NCI-H82 treated with DMSO at 0.1 percent for 48 hours (cell line): ENCODE data around the gene MRPS6.

Experiments
- DNase-seq: peaks from one replicate; lab custom pipeline; 2025; ENCODE audit not compliant: unreplicated experiment; lab: John Stamatoyannopoulos, UW

Gene MRPS6

DNA sequence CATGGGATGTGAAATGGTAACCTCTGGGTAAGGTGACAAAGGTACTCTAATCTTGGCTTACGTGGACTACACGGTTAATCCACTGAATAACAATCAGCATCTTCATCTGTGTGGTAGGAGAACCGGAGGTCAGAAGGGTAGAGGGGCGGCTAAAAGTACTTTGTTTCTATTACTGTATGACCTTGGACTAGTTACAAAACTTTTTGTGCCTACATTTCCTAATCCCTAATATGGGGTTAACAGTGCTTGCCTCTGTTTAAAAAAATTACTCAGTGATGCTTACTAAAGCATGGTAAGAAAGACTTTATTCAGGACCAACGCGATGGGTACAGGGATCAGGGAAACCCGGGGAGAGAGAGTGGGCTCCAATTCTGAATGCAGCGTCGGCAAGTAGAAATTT, 1.7 kb upstream of the MRPS6 start:
- DNase-seq, result no peak

DNA sequence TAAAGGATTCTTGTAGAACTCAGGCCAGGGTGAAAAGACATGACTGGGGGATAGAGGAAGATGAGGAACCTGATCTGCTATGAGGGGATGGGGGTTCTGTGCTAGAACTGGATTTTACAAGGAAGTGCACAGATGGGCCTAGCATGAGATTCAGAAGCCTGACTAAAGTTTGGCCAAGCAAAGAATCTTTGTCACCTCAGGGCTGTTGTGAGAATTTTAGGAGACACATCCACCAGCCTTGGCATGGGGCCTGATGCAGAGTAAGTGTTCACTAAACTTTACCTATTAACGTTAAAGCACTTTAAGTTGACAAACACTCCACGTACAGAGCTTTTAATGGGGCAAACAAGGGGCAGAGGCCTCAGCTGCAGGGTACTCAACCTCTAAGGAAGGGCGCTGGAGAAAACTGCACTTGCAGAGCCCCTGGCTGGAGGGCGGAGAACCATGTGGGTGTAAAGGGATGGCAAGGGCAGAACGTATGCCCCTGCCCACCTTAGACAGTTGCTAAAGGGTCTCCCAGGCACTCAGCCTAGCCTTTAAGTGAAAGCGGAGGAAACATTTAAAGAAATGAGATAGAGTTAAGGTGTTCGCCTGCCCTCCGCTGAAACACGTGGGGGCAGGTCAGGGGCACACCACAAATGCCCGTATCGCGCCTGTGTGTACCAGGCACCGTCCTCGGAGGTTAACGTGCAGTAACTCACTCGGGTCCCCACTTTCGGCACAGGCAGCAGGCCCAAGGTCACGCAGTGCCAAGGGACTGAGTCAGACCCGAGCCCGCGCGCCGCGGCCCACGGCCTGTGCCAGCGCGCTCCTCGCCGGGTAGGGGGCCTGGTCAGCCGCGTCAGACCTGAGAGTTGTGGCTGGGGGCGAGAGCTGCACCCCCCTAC, 990 bp upstream of the MRPS6 start:
- DNase-seq, result no peak

DNA sequence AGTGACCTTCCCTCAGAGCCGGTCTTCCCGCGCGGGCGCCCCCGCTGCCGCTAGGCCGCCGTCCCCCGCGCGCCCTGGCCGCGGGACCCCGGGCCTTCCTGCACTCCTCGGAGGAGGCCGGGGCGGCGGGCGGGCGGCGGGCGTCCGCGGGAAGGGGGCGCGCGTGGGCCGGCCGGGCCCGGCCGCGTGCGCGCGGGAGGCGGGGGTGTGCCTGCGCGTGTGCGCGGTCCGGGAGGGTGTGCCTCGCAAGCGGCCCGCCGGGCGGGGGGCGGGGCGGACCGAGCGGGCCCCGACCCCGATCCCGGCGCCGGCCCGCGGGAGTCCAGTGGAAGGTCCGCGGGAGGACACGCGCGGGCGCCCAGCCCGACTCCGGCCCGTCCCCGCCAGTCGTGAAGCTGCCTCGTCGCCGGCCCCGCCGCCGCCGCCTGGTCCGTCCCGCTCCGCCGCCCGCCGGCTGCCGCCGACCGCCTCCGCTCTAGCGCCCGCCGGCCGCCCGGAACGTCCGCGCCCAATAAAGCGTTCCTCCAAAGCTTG, 438 bp downstream of the MRPS6 start:
- DNase-seq, result no peak

DNA sequence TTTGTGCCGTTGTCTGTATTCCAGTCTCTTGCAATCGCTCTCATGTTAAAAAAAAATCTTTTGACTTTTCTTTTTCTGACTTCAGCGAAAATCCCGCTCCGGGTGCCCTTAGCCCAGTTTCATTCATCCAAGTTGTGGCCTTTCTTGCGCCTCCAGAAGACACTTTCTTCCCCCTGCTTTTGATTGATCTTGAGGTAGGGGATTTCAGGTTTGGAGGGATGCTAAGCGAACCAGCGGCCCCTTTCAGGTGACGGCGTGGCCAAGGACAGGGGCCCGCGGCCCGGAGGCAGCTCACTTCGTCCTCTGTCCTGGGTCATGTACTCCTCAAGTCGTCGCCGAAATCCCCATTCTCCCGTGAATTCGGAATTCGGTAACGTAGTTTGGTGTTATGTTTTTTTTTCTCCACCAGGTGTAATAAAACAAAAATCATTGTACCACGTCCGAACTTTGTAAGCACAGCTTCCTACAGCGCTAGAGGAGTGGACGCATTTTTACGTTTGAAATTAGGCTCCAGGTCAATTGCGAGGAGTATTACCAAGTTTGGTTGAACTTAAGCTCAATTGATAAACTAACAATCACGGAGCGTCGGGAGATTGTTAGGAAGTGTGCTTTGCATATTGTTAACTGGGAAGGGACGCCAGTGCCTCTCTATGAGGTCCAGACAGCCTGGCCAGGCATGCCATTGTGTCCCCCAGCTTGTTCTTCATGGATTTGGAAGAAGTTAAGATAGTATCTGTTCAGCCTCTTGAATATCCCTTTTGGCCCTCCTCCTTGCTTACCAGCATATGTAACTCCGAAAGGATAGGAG, 1.1 kb downstream of the MRPS6 start:
- no peak for DNase-seq

DNA sequence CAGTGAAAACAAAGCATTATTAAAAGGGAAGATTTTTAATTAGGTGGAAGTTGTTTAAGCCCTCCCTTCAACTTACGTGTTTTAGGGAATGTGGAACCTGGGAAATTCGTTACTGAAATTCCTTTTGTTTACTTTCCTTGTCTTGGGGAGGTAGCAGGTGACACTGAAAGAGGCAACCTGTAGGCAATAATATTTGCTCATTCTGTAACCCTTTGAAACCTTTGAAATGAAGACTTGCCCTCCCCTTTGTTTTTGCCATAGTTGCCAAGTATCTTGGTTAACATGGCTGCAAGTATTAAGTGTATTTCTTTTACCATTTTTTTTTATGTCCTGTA, 1.7 kb downstream of the MRPS6 start:
- no peak for DNase-seq

DNA sequence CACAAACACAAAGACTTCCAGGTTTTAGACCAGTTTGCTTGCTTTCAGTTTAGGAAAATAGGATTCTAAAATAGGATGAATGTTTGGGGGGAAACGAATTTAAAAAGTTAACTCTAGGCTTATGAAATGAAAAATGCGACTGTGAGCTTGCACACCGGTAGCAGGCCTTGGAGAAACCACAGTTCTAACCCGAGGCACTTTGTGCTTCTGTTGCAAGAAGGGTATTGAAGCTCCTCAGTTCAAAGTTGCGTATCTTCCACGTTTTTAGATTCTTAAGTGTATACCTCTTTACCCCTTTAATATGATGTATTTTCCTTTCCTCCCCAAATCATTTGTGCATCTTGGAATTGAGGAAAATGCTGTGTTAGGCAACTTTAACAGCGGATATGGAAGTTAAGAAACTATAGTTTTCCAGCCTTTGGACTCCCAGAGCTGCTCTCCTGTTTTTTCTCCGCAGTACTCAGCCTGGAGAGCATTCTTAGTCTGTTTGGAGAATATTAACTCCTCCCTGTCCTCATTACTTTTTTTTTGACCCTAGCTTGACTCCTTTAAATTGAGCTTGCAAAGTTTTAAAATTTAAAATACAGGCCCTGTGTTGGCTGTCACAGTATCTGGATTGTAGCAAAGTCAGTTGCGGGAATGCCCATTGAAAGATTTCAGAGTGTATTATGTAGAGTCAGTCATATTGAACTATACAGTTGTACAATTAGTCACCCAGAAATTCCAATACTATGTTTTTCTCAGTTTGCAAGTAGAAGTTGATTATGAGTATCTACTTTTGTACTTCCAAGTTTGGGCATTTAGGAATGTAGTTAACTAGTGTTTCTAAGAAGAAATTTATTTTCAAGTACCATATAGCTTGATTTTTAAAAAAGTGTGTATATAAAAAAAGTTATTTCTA, 2.6 kb downstream of the MRPS6 start:
- DNase-seq, result no peak

DNA sequence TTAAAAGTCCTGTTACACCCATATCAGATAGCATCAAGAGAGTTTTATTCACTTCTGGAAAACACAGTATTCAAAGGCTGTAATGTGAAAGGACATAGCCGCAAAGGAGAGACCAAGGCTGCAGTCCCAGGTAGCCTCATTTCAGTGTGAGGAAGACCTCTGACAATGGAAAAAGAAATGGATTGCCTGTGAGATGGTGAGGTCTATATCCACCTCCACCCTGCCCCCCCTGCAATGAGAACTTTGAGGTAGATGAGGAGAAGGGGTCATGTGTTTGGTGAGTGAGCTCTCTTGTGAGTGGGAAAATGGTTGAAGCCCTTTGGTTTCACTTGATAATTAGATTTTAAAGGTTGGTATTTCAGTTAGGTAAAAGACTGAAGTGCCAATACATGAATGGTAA, 3.5 kb downstream of the MRPS6 start:
- DNase-seq, result no peak

DNA sequence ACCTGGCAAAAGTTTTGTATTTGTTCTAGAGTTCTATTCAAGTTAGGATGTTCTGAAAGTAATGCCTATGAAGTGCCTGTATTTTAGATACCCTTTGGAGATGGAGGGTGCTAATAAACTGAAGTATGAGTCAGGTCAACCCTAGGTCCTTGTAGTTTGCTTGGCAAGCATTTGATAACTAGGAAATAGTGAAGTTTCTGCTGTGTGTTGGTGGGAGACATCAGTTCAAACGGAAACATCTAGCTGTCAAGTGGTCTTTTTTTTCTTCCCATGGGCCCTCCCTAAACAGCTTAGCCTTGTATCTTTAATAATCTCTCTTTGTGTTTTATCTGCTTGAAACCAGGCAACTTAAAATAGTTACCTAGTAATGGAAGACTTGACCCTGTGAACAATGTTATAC, 4.5 kb downstream of the MRPS6 start:
- DNase-seq, result no peak

DNA sequence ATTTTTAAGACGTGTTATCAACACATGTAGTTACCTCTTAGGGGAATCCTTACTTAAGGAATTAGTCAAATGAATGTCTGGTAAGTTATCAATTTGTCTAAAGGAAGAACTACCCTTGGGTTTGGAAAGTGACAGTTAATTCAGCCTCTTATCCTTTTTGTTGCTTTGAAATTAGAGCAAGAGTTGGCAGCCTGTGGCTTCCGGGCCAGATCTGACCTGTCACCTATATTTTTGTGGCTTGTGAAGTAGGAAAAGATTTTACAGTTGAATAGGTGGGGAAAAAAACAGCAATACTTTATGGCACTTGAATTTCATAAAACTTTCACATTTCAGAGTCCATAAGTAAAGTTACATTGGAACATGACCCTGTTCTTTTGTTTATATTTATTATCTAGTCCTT, 5.5 kb downstream of the MRPS6 start:
- DNase-seq, result no peak

DNA sequence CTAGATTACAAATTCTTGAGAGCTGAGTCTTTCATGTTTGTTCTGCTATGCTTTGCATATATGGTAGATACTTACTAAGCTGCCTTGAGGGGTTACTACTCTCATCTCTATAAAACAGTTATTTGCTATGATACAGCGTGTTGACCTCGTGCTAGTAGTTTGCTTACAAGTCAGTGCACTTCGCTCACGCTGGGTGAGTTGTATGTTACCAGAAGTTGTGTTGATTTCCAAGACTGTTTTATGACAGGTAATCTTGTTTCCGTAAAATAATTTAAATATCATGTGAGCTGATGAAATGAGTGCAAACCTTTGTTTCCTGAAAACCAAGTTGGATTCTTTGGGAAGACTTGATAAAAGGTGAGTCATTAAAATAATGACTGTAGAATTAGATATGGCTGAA, 7.3 kb downstream of the MRPS6 start:
- DNase-seq, result no peak

DNA sequence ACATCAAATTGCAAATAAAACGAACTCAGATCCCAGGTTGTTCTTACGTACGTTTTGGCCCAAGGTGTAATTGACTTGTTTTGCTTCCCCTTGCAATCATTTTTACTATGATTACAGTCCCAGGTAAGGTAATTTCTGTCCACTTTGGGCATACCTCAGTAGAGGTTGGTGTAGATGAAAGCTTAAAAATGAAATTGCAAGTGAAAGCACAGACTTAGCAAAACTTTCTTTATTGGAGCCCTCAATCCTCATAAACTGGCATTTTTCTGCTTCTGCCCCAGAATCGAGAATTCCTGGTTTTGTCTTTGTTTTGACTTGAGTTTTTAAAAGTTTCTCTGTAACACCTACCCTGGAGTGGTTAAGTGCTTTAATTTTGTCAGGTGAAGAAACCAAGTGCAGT, 9.4 kb downstream of the MRPS6 start:
- DNase-seq, result no peak

DNA sequence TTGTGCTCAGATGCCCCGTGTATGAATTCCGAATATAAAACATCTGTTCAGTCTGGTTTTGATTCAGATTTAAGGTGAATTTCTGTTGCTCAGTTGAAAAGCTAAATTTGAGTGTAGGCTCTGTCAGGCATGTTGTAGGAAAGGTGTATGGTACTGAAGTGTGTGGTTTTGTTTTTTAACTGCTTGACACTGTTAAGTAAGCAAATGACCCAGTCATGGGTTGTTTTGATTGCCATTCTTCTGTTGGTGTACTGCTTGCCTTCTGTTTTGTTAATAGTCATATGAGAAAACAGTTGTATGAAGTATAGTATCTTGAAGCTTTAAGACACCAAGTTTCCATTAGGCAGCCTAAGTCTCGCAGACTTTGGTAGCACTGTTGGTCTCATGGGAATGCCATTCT, 10.0 kb downstream of the MRPS6 start:
- DNase-seq, result no peak

DNA sequence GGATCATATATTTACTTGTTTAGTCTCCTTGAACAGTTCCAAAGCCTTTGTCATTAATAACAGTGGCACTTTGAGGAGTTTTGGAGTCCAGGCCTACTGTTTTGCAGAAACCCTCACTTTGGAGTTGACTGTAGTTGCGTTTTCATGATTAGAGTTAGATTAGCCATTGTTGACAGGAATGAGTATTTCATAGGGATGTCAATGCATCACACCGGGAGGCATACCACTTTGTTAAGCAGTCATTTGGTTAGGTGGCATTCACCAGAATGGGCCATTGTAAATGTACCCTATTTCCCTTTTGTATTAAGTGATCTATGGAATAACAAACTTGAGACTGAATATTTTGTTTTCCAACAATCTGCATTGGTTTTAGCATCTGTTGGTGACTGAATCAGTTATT, 11.8 kb downstream of the MRPS6 start:
- no peak for DNase-seq

DNA sequence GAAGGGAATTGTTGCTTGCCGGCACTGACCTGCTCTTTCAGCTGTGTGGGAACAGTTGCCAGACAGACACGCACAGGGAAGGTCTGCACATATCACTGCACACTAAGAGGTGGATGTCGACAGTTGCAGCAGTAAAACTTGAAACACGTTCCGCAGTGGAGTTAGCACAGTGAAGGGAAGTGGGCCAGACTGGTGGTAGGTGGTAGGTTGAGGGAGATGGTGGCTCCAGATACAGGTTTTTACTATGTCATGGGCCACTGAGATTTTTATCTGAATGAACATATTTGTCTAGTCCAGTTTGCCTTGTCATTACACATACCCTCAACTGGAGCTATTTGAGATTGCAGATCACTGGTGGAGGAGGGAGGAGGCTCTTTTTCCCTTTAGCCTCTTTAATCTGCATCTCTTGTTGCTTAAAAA, 13.5 kb downstream of the MRPS6 start:
- DNase-seq, result no peak

DNA sequence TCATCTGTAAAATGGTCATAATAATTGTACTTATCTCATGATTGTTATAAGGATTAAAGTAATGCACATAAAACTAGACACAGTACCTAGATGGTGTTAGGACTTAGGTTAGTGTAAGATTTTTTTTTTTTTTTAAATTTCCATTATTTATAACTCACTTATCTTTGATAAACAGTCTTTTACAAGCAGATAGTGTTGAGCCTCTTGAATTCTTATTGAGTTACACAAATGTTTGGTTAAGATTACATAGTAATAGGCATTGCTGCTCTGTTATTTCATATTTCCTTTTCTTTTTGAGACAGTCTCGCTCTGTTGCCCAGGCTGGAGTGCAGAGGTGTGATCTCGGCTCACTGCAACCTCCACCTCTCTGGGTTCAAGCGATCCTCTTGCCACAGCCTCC, 15.4 kb downstream of the MRPS6 start:
- no peak for DNase-seq

DNA sequence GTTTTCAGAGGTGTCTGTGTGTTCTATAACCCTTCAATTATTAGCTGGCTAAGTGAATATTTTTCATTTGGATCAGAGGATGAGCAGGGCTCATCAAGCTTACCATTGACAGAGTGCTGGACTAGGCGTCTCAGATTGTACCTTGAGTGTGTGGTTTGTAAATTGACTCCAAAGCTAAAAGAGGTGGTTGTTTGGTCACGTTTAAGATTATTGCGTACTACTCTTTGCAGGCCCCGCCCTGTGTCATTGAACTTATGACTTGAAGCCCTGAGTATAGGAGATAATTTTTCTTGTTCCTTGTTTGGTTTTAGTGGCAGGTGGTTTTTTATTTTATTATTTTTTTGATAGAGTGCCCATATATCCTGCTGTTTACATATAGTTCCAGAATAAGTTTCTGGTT, 17.7 kb downstream of the MRPS6 start:
- no peak for DNase-seq

DNA sequence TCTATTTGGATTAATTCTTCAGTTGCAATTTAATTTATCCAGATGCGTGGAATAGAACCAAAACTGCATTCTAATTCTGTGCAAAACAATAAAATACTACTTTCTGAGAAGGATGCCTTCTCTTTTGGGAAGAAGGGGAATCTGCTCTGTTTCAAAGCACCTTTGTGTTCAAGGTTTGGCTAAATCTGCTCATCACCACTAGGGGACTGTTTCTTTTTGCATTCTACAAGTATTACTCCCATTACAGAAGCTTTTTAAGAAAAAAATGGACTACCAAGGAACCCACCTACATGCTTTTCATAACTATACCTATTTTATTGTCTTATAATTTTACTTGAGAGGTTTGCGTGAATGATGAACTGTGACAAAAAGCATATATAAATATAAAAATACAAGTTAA, 18.2 kb downstream of the MRPS6 start:
- DNase-seq, result no peak

DNA sequence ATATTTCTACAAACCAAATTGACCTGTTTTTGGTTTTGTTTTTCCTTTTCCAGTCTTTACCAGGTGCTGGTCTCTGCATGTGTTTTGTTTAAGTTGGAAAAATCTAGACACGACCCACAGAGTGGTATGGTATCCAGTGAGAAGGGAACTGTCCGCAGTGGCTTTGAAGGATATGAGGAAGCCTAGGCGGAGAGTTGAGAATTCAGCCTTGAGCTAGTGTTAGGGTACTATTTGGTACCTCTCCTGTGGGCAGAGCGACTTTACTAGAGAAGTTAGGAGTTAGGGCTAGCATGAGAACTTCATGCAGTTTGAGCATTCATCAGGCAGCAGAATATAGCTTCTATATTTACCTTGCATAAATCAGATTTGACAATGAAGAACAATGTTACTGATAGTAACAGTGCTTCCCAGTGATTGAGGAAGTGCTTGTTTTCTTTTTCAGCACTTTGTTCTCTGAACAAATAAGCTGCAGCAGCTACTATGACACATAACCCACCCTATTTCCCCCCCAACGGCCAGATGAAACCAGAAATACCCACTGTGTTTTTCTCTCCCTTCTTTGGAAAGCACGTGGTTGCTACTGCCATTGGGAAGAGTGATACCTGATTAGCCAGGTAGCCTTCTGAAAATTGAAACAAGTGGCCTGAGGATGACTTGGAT, 19.0 kb downstream of the MRPS6 start:
- no peak for DNase-seq

DNA sequence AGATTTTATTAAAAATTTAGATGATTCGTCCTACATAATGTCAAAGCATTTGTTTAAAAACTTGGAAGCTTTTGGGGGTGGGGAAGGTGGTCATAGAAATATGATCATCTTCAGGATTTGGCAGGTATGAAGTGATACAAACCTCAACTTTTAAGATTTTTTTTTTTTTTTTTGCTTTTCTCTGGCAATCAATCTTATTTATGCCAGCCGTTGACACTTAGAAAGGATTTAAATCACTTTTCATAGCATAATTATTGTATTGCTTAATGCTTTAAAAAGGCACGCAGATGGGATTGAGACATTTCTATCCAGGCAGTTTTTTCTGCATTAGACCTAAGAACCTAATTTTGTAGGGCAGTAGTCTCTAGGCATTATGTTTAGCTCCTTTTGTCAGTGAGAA, 19.7 kb downstream of the MRPS6 start:
- no peak for DNase-seq

DNA sequence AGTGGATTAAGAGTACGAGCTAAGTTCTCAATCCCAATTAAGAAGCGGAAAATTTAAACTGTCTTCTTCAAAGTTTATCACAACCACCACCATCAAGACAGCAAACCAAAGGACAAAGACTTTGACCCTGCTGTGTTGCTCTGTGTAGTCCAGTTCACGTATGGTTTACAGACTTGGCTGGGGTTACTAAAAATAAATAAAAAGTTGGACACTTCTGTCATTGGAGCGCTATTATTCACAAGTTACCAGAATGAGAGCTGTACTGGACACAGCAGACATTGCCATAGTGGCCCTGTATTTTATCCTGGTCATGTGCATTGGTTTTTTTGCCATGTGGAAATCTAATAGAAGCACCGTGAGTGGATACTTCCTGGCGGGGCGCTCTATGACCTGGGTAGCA, 21.6 kb downstream of the MRPS6 start:
- no peak for DNase-seq

DNA sequence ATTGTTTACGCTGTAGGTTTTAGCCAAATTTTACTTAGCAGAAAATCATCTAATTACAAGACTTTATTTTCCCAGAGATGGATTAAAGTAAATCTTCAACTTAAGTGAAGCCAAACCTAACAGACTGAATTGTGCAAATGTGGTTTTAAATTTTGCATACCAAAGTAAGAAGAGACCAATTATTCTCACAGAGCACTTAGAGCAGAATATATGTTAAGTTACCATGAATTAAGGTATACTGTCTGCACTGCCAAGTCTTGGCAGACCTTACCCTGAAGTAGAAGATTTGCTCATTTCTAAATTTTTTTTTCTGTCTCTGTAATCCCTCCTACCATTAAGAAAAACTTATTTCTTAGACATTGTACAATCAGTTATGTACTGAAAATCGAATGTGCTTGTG, 24.1 kb downstream of the MRPS6 start:
- DNase-seq, result no peak
